A673 (cell line): ENCODE results near the gene RHEB. TPM values are rescaled to one million over a fixed set of nuclear protein-coding genes. Genes with fewer than 3 reads are reported as not detected.

ENCODE experiments used
- BruUV-seq: library from RNA; stranded (reverse); fragments of 400-500 nt; replicated peaks from 2 replicates; lab custom pipeline; 2021; lab: Mats Ljungman, UMichigan
- CTCF ChIA-PET: fragments of 300-600 bp; sonication (Branson Sonifier 250); formaldehyde crosslinking; loops from one replicate; lab custom pipeline; 2022; ENCODE audit warnings: antibody characterized with exemption; lab: Charles Lee
- POLR2A ChIA-PET: fragments of 300-600 bp; sonication (Branson Sonifier 250); formaldehyde crosslinking; loops from one replicate; lab custom pipeline; 2022; ENCODE audit warnings: antibody characterized with exemption; ENCODE audit not compliant: low non-redundant PET; lab: Charles Lee
- DNase-seq: peaks from one replicate; pipeline ENCODE4 v3.0.0-alpha.2; 2015; ENCODE audit warnings: low spot score
- H3K27ac ChIP-seq: fragments of 200-600 bp; sonication (generic); 2 replicates; pipeline ENCODE4 v1.5.1; 2016; ENCODE audit warnings: mixed run types, low read depth, mild to moderate bottlenecking, mixed read lengths, antibody characterized with exemption, low read length; ENCODE audit not compliant: poor library complexity, severe bottlenecking
- H3K27me3 ChIP-seq: fragments of 200-600 bp; sonication (generic); replicated peaks from 2 replicates; pipeline ENCODE4 v1.6.1; 2017; ENCODE audit warnings: mixed run types, low read depth, mild to moderate bottlenecking, mixed read lengths, antibody characterized with exemption, low read length; ENCODE audit not compliant: insufficient read depth, poor library complexity
- H3K36me3 ChIP-seq: fragments of 200-600 bp; sonication (generic); 2 replicates; pipeline ENCODE4 v1.6.1; 2016; ENCODE audit warnings: mixed run types, mild to moderate bottlenecking, mixed read lengths, antibody characterized with exemption, low read length; ENCODE audit not compliant: insufficient read depth, poor library complexity, severe bottlenecking
- H3K4me1 ChIP-seq: fragments of 200-600 bp; sonication (generic); 2 replicates; pipeline ENCODE4 v1.6.1; 2017; ENCODE audit warnings: mixed run types, mild to moderate bottlenecking, mixed read lengths, antibody characterized with exemption, low read length; ENCODE audit not compliant: insufficient read depth, poor library complexity, severe bottlenecking
- H3K4me3 ChIP-seq: fragments of 200-600 bp; sonication (generic); 2 replicates; pipeline ENCODE4 v1.5.1; 2016; ENCODE audit warnings: low read depth, mixed run types, mild to moderate bottlenecking, mixed read lengths, low read length; ENCODE audit not compliant: poor library complexity, severe bottlenecking
- H3K9me3 ChIP-seq: fragments of 200-600 bp; sonication (generic); 2 replicates; pipeline ENCODE4 v1.6.1; 2016; ENCODE audit warnings: mixed run types, low read depth, mild to moderate bottlenecking, mixed read lengths, antibody characterized with exemption, low read length; ENCODE audit not compliant: poor library complexity, severe bottlenecking
- EZH2 ChIP-seq: fragments of 200-600 bp; sonication (generic); IDR thresholded peaks from 2 replicates; pipeline ENCODE4 v1.6.1; 2017; ENCODE audit warnings: borderline replicate concordance, low read depth, mild to moderate bottlenecking, mixed read lengths, antibody characterized with exemption, low read length; ENCODE audit not compliant: poor library complexity, severe bottlenecking
- intact Hi-C: fragments of 100-400 bp; cut with micrococcal nuclease; formaldehyde crosslinking; loops from one replicate; pipeline ENCODE4 v1.10.0; 2022; ENCODE audit not compliant: unreplicated experiment
- total RNA-seq: library from RNA; stranded (reverse); gene quantifications from 2 replicates; pipeline ENCODE4 v1.2.3, GENCODE V29; 2021
- TF ChIP-seq, protein P1 (sequence below): fragments of 300-800, 200-600 bp; sonication (generic); conservative IDR thresholded peaks from 2 replicates; pipeline ENCODE4 v1.5.1; 2017; ENCODE audit warnings: low read depth, mild to moderate bottlenecking, antibody characterized with exemption, low read length, moderate library complexity, mixed read lengths

The RHEB gene
- total RNA-seq, 1 experiment from 2014 or later: 136 TPM

DNA sequence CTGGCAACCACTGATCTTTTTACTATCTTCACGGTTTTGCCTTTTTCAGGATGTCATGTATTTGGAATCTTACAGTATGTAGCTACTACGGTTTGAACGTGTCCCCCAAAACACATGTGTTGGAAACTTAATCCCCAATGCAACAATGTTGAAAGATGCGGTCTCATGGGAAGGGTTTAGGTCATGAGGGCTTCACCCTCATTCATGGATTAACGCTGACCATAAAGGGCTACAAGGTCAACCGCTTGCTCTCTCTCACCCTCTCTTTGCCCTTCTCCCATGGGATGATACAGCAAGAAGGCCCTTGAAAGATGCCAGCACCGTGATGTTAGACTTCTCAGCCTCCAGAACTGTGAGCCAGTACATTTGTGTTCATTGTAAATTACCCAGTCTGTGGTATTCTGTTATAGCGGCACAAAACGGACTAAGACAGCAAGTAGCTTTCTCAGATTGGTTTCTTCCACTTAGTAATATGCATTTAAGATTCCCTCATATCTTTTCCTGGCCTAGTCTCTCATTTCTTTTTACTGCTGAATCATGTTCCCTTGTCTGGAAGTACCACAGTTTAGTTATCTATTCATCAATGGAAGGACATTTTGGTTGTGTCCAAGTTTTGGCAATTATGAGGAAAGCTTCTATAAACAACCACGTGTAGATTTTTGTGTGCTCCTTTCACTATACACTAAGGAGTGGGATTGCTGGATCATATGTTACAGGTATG is 76.8 kb downstream of the RHEB start:
- no peaks in the 10 kb centered on the region for H3K36me3 ChIP-seq
- peaks cover 2% of the 10 kb centered on the region for H3K27me3 ChIP-seq
- intact Hi-C loops: no loop called here
- DNase-seq: no peak
- ChIA-PET CTCF (no interaction called here), POLR2A (no interaction called here)
- no TSS peak for BruUV-seq
- no peaks in the 10 kb centered on the region for H3K9me3 ChIP-seq
- TF ChIP-seq EZH2: no peak
- TF ChIP-seq, protein P1, sequence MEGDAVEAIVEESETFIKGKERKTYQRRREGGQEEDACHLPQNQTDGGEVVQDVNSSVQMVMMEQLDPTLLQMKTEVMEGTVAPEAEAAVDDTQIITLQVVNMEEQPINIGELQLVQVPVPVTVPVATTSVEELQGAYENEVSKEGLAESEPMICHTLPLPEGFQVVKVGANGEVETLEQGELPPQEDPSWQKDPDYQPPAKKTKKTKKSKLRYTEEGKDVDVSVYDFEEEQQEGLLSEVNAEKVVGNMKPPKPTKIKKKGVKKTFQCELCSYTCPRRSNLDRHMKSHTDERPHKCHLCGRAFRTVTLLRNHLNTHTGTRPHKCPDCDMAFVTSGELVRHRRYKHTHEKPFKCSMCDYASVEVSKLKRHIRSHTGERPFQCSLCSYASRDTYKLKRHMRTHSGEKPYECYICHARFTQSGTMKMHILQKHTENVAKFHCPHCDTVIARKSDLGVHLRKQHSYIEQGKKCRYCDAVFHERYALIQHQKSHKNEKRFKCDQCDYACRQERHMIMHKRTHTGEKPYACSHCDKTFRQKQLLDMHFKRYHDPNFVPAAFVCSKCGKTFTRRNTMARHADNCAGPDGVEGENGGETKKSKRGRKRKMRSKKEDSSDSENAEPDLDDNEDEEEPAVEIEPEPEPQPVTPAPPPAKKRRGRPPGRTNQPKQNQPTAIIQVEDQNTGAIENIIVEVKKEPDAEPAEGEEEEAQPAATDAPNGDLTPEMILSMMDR: no peak
- no peak overlapping the region for H3K4me3 ChIP-seq
- peaks cover under 1% of the 10 kb centered on the region for H3K4me1 ChIP-seq
- H3K27ac ChIP-seq: no peak overlapping the region

DNA sequence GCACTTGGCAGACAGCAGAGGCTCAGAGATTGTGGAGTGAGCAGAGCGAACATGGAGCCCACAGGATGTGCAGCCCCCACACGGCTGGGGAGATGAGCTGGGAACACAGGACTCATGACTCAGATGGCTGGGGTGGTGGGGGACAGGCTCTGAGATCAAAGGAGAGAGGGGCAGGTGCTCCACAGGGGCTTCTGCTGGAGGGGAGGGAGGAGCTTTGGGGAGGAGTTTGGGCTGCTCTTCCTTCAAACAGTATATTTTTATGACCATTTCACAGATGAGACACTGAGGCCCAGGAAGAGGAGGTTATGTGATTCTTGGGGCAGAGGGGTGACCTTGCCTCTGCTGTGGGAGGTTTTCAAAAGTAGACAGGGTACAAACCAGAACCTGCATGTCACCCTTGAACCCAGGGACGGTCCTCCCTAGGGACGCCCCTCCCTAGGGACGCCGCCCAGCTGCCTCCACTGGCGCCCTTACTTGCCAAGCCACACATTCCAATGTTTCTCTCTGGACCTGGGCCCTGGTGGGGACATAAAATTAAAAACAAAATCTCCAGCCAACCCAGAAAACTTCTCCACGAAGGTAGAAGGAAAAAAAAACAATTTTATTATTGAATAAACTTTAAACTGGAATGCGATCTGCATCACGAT is 78.8 kb downstream of the RHEB start:
- Histone ChIP-seq H3K27ac (no peak overlapping the region), H3K9me3 (no peaks in the 10 kb centered on the region), H3K4me1 (no peaks in the 10 kb centered on the region), H3K27me3 (peaks cover 2% of the 10 kb centered on the region), H3K36me3 (no peaks in the 10 kb centered on the region), H3K4me3 (no peak overlapping the region)
- POLR2A ChIA-PET: no interaction called here
- no peak for DNase-seq
- CTCF ChIA-PET: interaction anchor here (1.4 kb wide), 1 partner anchor 8 kb away, joined by 3 read pairs; no protein-coding TSS in a partner anchor
- TF ChIP-seq EZH2: no peak
- TF ChIP-seq, protein P1: no peak
- intact Hi-C loops: no loop called here
- no TSS peak for BruUV-seq

DNA sequence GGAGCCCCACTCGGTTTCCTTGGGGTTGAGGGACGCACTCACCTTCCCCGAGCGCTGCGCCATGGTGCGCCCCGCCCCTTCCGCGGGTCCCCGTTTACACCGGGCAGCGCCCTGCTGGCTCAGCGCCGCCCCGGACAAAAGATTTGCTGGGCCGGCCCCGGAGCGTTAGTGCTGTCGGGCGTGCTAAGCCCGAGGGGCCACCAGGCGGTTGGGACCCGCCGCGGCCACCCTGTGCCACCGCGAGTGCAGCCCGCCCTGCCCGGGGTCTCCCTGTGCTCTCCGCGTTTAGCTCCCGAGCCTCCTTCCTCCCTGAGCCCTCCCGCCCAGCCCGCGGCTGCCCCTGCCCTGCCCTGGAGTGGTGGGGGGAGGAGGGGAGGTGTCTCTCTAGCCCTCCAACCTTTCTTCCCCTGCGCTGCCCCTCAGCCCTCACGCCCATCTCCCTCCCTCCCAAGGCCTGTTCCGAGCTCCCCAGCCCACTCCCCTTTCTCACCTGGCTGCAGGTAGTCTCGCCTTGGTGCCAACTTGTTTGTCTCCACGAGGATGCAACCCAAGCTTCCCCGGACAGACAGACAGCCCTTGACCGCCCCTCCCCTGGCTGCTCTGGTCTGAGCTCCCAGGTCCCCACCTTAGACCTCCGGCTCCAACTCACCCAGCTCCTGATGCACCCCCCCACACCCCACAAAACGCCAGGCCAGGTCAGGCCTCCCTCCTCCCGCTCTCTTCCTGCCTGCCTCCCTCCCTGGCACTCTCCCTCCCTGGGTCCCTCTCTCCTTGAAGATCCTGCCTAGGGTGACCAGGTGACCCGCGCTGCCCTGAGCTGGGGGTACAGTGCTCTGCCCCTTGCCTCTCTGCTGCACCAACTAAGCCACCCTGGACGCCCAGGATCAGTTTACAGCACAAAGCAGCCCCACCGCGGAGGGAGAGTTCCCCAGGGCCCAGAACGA is 79.6 kb downstream of the RHEB start, which contains the start of gene CRYGN:
CRYGN (minus strand) TSS at position 287 of the 944 bp plus-strand sequence; CDS start at position 63, 224 bp downstream.
- no peaks in the 10 kb centered on the region for H3K4me1 ChIP-seq
- ChIA-PET CTCF (interaction anchor here (1.4 kb wide), 1 partner anchor 9 kb away, joined by 3 read pairs; no protein-coding TSS in a partner anchor), POLR2A (no interaction called here)
- peak within 1 kb of the TSS; percentile 29 for H3K4me3 ChIP-seq
- peaks cover 2% of the 10 kb centered on the region for H3K27me3 ChIP-seq
- intact Hi-C loops: no loop called here
- H3K27ac ChIP-seq: no peak within 1 kb of the TSS
- no peaks in the 10 kb centered on the region for H3K9me3 ChIP-seq
- no TSS peak for BruUV-seq
- H3K36me3 ChIP-seq: no peaks in the 10 kb centered on the region
- no peak for DNase-seq
- TF ChIP-seq, protein P1: no peak
- TF ChIP-seq EZH2: no peak
